ENCODE data around the gene MPL.
A peak's percentile ranks its signal among the peaks of the same experiment; 100 is the strongest.

Gene MPL

DNA sequence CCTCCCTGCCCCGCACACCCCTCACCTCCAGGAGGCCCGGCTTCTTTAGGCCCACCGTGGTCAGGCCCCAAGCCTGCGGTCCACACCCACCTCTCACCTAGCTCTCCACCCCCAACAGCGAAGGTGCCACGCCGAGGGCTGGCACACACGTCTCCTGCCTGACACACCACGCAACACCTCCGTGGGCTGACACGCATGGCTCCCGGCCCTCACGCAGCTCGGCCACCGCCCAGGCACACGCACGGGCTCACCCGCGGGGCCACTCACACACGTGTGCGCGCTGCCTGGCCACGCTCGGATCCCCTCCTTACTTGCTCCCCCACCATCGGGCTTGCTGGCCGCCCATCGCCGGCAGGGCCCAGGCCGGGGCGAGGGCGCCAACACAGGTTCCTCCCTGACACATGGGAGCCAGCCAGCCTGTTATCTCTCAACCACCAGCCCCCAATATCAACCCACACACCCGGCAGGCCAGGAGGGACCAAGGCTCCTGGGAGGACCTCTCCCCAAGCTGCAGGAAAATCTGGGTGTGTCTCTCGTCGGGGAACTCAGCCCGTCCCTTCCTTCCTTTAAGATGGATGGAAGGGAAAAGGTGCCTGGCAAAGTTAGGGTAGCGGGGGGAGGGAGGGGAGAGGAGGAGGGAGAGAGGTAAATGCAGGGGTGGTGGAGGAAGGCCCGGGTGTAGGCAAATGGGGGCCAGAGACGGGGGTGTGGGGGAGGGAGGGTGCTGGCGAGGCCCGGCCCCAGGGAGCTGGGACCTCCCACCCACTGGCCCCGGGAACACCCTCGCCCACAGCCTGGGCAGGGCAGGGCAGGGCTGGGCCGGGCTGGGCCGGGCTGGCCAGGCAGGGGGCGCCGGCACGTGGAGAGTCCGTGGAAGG lies 29.6 kb downstream of the MPL start:
- Histone ChIP-seq H3K4me1 (ENCODE audit: control insufficient read depth, insufficient read depth, low read length) (peaks cover 8% of the 10 kb centered on the region; the same call in 1 of the 2 replicates), H3K9me3 (ENCODE audit: control insufficient read depth, insufficient read depth, low read depth, low read length) (no peaks in the 10 kb centered on the region), H3K36me3 (ENCODE audit: control insufficient read depth in 2 of 2, insufficient read depth in 1 of 2, low read length in 2 of 2) (peaks cover 5 to 37% of the 10 kb centered on the region in 2 experiments; a peak in 2 of 3 replicates), H3K27ac (ENCODE audit: extremely low read depth, low read depth, low read length) (peak overlapping the region; percentile 75), H3K4me3 (ENCODE audit: low read depth, low read length) (peak overlapping the region; percentile 51)
- CTCF ChIA-PET: interaction anchor here (0.6 to 1.6 kb wide), 6 partner anchors 9 to 377 kb away, joined by 3 to 8 read pairs (median 3); partner anchors contain the start of gene CDC20
- POLR2A ChIA-PET: interaction anchor here (0.5 to 2.7 kb wide), 11 partner anchors 9 to 357 kb away, joined by 3 to 34 read pairs (median 4); partner anchors contain the start of genes CDC20, MED8, ST3GAL3 and SZT2
- TF ChIP-seq ZNF398 (tag by site-specific recombination; IDR thresholded peaks at IDR 0.05) (peak; percentile 93), ZBTB48 (tag by site-specific recombination; IDR thresholded peaks at IDR 0.05) (peak; percentile 9; the same call in 1 of the 2 replicates), KLF8 (tag by site-specific recombination; IDR thresholded peaks at IDR 0.05) (0 out of 2 replicates have a peak, but pooled peaks have one; percentile 37), ZNF670 (tag by site-specific recombination; IDR thresholded peaks at IDR 0.05; ENCODE audit: low read depth) (no peak), ZNF624 (tag by site-specific recombination; IDR thresholded peaks at IDR 0.05) (no peak), KLF1 (tag by site-specific recombination; IDR thresholded peaks at IDR 0.05) (peak; percentile 98), EGR2 (tag by site-specific recombination; IDR thresholded peaks at IDR 0.05; ENCODE audit: low read depth) (peak; percentile 88), ZFP37 (tag by site-specific recombination; IDR thresholded peaks at IDR 0.05) (no peak), ZNF266 (tag by site-specific recombination; IDR thresholded peaks at IDR 0.05; ENCODE audit: low read depth) (no peak), ZFP69B (tag by site-specific recombination; IDR thresholded peaks at IDR 0.05) (no peak), ZNF473 (tag by site-specific recombination; IDR thresholded peaks at IDR 0.05) (no peak), ZNF221 (tag by site-specific recombination; IDR thresholded peaks at IDR 0.05; ENCODE audit: borderline replicate concordance) (no peak), KLF7 (tag by site-specific recombination; IDR thresholded peaks at IDR 0.05; ENCODE audit: borderline replicate concordance) (no peak), ZNF248 (tag by site-specific recombination; IDR thresholded peaks at IDR 0.05) (no peak), GLIS2 (tag by site-specific recombination; IDR thresholded peaks at IDR 0.05) (no peak; the same call in none of the 2 replicates), OSR2 (tag by site-specific recombination; IDR thresholded peaks at IDR 0.05) (no peak), ZIC2 (tag by site-specific recombination; IDR thresholded peaks at IDR 0.05) (no peak), REPIN1 (tag by site-specific recombination; IDR thresholded peaks at IDR 0.05; ENCODE audit: low read depth) (no peak), RBAK (tag by site-specific recombination; IDR thresholded peaks at IDR 0.05) (no peak), PRDM2 (tag by site-specific recombination; IDR thresholded peaks at IDR 0.05; ENCODE audit: borderline replicate concordance) (no peak), ZFHX2 (tag by site-specific recombination; conservative IDR thresholded peaks at IDR 0.05) (peak; percentile 90), ZBTB44 (tag by site-specific recombination; IDR thresholded peaks at IDR 0.05) (no peak)
- TF ChIP-seq, protein P1, sequence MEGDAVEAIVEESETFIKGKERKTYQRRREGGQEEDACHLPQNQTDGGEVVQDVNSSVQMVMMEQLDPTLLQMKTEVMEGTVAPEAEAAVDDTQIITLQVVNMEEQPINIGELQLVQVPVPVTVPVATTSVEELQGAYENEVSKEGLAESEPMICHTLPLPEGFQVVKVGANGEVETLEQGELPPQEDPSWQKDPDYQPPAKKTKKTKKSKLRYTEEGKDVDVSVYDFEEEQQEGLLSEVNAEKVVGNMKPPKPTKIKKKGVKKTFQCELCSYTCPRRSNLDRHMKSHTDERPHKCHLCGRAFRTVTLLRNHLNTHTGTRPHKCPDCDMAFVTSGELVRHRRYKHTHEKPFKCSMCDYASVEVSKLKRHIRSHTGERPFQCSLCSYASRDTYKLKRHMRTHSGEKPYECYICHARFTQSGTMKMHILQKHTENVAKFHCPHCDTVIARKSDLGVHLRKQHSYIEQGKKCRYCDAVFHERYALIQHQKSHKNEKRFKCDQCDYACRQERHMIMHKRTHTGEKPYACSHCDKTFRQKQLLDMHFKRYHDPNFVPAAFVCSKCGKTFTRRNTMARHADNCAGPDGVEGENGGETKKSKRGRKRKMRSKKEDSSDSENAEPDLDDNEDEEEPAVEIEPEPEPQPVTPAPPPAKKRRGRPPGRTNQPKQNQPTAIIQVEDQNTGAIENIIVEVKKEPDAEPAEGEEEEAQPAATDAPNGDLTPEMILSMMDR (tag by site-specific recombination; IDR thresholded peaks at IDR 0.05): no peak
- TF ChIP-seq, protein P2, sequence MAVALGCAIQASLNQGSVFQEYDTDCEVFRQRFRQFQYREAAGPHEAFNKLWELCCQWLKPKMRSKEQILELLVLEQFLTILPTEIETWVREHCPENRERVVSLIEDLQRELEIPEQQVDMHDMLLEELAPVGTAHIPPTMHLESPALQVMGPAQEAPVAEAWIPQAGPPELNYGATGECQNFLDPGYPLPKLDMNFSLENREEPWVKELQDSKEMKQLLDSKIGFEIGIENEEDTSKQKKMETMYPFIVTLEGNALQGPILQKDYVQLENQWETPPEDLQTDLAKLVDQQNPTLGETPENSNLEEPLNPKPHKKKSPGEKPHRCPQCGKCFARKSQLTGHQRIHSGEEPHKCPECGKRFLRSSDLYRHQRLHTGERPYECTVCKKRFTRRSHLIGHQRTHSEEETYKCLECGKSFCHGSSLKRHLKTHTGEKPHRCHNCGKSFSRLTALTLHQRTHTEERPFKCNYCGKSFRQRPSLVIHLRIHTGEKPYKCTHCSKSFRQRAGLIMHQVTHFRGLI (tag by site-specific recombination; IDR thresholded peaks at IDR 0.05): no peak; the same call in 1 of the 2 replicates

Measured in HEK293 (cell line).